Smooth muscle cell of the pulmonary artery (primary cell): ENCODE measurements around the gene SRP19. TPM values are rescaled to one million over a fixed set of nuclear protein-coding genes. Genes with fewer than 3 reads are reported as not detected.

Experiments used
- total RNA-seq: library from RNA; depleted of rRNA; stranded (reverse); fragments of >200 nt; gene quantifications from 2 replicates; pipeline ENCODE4 v1.2.3, GENCODE V29; 2014

The SRP19 gene
- total RNA-seq, result 39.0 and 39.9 TPM in 2 replicates

DNA sequence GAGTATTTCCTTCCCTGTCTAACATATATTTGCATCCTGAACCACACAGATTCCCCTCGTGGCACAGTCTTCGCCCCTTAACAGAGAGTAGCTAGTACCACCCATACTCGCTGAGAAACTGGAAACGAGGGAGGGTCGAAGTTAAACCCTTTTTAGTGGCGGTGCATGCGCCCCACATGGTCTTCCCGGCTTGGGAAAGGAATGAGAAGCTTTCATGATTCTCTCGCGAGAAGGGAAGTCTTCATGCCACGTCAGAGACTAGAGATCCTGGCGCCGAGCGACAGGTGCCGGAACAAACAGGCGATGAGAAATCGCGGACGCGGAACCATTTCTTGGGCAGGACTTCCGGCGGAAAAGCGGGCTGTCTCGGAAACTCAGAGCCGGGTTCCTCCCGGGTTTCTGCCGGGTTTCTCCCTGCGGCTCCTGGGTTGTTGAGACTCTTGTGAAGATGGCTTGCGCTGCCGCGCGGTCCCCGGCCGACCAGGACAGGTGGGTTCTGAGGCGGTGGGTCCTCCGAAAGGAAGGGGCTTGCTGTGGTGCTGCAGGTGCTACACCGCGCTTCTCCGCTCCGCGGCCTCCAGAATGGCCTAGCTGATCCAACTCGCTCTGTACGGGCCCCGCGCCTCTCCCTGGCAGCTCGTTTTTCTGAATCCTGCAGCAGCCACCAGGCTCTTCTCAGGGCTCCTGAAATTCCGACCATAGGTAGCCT is at the start of gene SRP19:
Gene SRP19 (plus strand): TSS at position 359 of the 709 bp plus-strand sequence. CDS start 90 bp downstream, at position 449.

Other genes starting within 250 kb of the SRP19 start
- 74.2 and 83.9 TPM in 2 replicates for gene APC, start 123.4 kb upstream of the SRP19 start, total RNA-seq
- 63.2 and 74.2 TPM in 2 replicates for gene REEP5, start 60.9 kb downstream of the SRP19 start, total RNA-seq
- gene DCP2, start 115.5 kb downstream of the SRP19 start, total RNA-seq, result 27.4 and 30.3 TPM in 2 replicates